M059J (cell line): Measurements from ENCODE around the gene GABARAPL2. TPM values are rescaled to one million over a fixed set of nuclear protein-coding genes. Genes with fewer than 3 reads are reported as not detected.
"Not testable (repeated sequence)": the region's sequence is repeated elsewhere in the genome, so short reads cannot be mapped to it uniquely, and the experiment has no call there.

Experiments
- DNase-seq: peaks from one replicate; pipeline ENCODE4 v3.0.0-alpha.2; 2012; ENCODE audit warnings: low read depth
- total RNA-seq: library from RNA; depleted of rRNA; stranded (reverse); fragments of >200 nt; shearing (Covaris generic); gene quantifications from 2 replicates; pipeline ENCODE4 v1.2.3, GENCODE V29; 2014; rRNA removed

GABARAPL2 gene
- total RNA-seq, result 71.8 and 87.7 TPM in 2 replicates

- DNase-seq, result peak; percentile 68
Measured at GRCh38 chr16:75566040-75566757, at the start of gene GABARAPL2. TSS of gene GABARAPL2 (plus strand) at chr16:75566379. CDS start at chr16:75566487, 108 bp downstream.

DNA sequence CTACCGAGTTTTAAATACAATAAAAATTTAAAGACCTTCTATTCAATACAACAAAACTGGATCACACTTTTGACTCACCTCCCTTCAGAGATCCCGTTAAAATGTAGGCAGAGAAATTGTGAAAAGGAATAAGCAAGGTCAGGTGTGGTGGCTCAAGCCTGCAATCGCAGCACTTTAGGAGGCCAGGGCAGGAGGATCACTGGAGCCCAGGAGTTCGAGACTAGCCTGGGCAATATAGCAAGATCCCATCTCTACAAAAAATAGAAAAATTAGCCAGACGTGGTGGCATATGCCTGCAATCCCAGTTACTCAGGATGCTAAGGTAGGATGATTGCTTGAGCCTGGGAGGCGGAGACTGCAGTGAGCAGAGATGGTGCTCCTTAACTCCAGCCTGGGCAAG, 47.0 kb upstream of the GABARAPL2 start:
- DNase-seq, result no peak

DNA sequence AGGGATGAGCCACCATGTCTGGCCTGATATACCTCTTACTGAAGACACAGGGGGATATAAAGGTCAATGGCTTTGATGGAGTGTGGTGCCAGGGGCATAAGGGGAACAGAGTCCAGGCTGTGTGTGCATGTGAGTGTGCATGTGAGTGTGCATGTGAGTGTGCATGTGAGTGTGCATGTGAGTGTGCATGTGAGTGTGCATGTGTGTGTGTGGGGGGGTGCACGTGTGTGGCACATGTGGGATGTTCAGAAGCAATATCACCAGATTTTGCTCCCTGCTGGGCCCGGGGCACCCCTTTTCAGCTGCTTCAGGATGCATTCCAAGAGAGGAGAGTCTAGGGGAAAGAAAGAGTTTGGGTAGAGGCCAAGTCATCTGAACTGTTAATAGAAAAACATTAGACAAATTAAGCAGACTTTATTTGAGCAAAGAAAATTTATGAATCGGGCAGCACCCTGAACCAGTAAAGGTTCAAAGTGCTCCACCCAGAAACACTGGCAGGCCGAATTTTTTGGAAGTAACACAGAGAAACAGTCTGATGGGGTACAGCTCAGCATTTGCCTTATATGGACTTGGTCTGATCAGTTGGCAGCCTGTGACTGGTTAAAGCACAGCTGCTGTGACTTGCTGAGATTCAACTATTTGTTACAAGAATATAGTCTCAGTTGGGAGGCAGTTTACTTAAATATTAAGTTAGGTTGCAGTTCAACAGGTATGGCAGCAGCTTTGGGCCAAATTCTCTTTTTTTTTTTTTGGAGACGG, 40.0 kb upstream of the GABARAPL2 start:
- no peak for DNase-seq

- no peak for DNase-seq
Measured at GRCh38 chr16:75527825-75528299, 38.3 kb upstream of the GABARAPL2 start.

DNA sequence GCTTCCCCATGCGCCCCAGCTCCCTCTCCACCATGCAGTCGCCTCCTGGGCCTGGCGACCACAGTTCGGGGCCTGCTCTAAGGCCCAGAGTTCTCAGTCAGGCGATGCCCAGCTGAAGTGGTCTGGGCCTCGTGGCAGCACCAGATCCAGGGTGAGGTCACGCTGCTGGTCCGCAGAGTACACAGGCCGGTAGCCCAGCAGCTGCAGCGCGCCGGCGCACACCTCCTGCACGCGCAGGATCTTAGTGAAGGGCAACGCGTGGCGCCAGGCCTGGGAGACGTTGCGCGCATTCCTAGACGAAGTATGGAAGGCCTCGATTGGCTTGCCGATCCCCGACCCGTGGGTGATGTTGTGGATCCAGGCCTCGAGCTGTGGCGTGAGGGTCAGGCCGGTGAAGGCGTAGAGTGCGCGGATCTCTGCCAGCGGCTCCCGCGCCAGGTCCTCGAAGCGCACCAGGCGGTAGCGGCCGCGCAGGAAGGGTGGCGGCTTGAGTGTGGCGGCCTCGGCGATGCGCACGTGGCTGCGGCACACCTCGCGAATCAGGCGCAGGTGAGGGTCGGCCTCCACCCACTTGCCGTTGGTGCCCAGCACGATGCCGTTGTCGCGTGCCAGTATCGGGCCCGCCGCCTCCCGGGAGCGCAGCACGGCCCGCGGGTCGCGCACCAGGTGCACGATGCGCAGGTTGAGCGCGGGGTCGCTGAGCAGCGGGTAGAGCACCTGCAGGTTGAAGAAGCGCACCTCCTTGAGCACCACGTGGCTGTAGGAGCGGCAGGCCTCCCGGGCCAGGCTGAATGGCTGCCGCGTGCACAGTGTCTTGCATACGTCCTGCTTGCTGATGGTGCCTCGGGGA, 36.9 kb upstream of the GABARAPL2 start:
- no peak for DNase-seq

DNA sequence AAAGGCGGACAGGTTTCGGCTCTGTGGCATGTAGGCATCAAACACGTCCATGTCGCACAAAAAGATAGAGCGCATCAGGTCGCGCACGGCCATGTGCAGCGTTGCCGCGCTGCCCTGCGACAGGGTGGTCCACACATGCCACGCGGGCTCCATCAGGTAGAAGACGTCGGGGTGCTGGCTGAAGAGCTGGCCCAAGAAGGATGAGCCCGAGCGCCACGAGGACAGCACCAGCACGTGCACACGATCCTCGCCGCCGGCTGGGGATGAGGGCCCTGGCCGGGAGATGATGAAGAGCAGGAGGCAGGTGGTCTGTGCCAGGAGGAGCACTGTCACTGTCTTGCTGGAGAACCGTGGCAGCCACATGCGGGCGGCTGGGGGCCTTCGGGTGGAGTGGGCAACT, 36.2 kb upstream of the GABARAPL2 start:
- no peak for DNase-seq

- no peak for DNase-seq
Measured at GRCh38 chr16:75532142-75532765, 33.9 kb upstream of the GABARAPL2 start.

- DNase-seq, result no peak
Measured at GRCh38 chr16:75532791-75533190, 33.4 kb upstream of the GABARAPL2 start.

GRCh38 chr16:75534560-75535205, 31.5 kb upstream of the GABARAPL2 start:
- DNase-seq, result no peak

- DNase-seq, result no peak
Measured at GRCh38 chr16:75535211-75535843, 30.9 kb upstream of the GABARAPL2 start.

DNA sequence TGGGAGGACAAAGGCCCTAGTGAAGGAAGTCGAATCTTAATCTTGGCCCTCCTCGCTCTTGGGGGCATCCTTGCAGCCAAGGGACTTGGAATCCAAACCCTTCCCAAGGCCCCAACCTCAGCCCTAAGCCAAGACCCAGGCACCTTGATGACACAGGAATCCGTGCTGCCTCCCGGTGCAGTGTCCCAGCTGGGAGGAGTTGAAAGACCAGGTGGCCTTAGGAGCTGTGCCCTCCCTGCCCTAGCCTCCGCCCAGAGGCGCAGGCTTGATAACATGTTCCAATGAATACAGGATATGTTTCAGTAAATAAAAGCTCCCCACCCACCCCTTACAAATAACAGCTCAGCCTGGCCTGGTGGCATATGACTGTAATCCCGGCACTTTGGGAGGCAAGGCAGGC, 30.3 kb upstream of the GABARAPL2 start, which contains the start of gene CHST5:
TSS of gene CHST5 (minus strand) at position 208 of the 400 bp plus-strand sequence. CDS start 5,724 bp downstream, outside the sequence.
- no peak for DNase-seq

DNA sequence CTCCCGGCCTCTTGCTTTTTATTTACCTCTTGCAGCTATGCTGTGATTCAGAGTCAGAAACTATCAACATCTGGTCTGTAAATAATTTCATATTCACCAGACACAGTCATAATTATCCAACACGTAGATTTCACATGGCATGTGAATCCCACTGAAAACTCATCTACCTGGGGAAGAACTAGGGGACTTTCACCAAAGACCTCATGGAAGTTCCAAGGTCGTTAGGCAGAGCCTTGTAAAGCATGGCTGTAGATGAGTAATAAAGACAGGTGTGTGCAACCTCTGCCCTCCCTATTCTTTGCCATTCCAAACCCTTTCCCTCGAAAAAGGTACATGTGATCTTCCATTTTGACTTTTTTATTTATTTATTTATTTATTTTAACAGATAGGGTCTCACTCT, 28.4 kb upstream of the GABARAPL2 start:
- no peak for DNase-seq

DNA sequence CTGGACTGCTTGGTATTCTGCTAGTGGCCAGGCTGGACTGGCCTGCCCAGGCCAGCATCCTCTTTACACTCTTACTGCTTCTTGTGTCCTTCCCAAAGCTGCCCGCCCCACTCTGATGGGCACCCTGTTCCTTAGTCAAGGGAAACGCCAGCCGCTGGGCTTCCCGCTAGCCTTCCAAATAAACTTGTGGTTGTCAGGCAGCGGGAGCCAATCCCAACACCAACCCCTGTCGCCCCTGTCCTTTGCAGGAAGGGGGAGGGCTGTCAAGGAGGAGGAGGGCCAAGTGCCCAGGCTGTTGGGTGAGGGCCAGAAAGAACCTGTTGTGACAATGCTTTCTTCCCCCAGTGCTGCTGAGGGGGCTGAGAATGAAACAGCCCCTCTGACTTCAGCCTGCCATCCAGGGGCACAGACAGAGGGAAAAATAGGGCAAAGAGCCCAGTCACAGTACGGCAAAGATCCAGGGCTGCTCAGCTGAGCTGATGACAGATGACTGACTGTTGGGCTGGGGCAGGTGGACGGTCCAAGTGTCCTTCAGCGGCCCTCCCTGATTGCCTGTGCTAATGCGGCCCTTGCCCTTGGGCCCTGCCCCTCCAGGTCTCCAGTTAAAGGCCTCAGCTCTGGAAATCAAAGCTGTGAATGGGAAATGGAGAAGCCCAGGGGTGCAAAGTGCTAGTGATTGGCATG, 27.2 kb upstream of the GABARAPL2 start:
- DNase-seq, result not testable (repeated sequence)

GRCh38 chr16:75541236-75541635, 24.9 kb upstream of the GABARAPL2 start:
- no peak for DNase-seq

DNA sequence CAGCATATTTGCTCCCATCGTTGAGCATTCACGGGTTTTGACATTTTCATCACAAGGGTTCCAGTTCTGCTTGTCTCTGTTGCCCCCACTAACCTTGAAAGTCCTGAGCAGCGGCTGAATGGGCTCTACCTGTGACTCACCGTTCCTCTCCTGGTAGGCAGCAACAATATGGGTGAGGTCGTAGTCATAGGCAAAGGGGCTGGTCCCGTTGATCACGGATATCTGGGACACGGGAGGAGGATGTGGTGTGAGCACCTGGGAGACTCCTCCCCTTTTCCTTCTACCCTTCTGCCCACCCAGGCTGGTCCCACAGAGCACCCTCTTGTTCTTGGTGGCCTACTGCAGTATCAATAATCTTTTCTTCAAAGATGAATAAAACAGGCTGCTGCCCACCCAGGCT, 23.7 kb upstream of the GABARAPL2 start:
- DNase-seq, result not testable (repeated sequence)

DNA sequence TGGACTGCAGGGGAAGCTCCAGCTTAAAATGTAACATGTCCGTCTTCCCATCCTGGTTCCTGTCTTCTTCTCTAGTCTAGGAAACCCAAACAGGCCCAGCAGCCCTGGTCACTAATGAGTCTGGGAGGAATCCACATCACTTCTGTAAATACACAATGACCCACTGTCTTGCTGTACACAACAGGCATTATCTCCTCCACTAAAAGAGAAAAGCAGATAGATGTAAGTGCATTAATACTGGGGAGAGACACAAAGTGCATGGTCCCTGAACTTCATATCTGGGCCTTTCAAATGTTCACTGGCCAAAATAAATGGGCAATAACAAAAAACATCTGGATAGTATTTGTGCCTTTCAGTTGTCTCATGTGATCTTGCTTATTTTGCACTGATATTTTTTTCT, 20.3 kb upstream of the GABARAPL2 start:
- DNase-seq, result not testable (repeated sequence)

- no peak for DNase-seq
Measured at GRCh38 chr16:75546293-75546692, 19.9 kb upstream of the GABARAPL2 start.

DNA sequence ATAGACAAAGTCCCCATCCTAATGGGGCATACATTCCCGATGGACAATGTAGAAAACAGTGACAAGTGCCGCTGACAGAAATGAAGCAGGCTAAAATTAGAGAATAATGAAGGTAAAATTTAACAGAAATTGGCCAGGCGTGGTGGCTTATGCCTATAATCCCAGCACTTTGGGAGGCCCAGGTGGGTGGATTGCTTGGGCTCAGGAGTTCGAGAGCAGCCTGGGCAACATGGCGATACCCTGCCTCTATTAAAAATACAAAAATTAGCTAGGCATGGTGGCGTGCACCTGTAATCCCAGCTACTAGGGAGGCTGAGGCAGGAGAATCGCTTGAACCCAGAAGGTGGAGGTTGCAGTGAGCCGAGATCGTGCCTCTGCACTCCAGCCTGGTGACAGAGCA, 17.7 kb upstream of the GABARAPL2 start:
- not testable (repeated sequence) for DNase-seq

GRCh38 chr16:75550211-75550662, 15.9 kb upstream of the GABARAPL2 start:
- peak; percentile 35 for DNase-seq

DNA sequence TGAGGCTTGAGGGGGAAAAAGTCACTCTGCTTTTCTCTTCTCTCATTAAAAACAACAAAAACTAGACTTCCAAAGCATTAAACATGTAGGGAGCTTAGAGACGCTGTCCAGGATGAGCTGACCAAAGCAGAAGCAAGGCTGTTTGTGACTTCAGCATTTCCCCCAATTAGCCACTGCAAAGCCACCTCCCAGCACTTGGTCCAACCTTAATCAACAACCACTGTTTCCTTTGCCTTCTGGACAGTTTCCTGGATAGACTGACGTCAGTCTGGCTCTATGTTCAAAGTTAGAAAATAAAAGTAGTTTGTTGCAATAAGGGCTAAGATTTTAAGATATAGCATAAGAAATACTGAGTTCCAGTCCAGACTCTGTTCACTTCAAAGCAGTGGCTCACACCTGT, 13.2 kb upstream of the GABARAPL2 start:
- no peak for DNase-seq
